ENCODE data around the gene DNAH11.
A peak's percentile ranks its signal among the peaks of the same experiment; 100 is the strongest.
"Not testable (repeated sequence)": the region's sequence is repeated elsewhere in the genome, so short reads cannot be mapped to it uniquely, and the experiment has no call there.

Gene DNAH11

GRCh38 chr7:21542891-21543527 is at the start of gene DNAH11:
TSS of gene DNAH11 (plus strand) at chr7:21543039. CDS start at chr7:21543246, 207 bp downstream.
- DNase-seq: no peak

GRCh38 chr7:21495731-21496130 is 47.1 kb upstream of the DNAH11 start:
- no peak for DNase-seq

- DNase-seq: no peak
Observed at GRCh38 chr7:21497072-21497471, 45.8 kb upstream of the DNAH11 start.

- DNase-seq: no peak
Observed at GRCh38 chr7:21500117-21500832, 42.6 kb upstream of the DNAH11 start.

GRCh38 chr7:21504021-21504420 is 38.8 kb upstream of the DNAH11 start:
- DNase-seq: no peak

GRCh38 chr7:21507627-21508343 is 35.1 kb upstream of the DNAH11 start:
- DNase-seq: peak; percentile 23 to 39

- DNase-seq: no peak
Observed at GRCh38 chr7:21508538-21508937, 34.3 kb upstream of the DNAH11 start.

- no peak for DNase-seq
Observed at GRCh38 chr7:21514062-21514461, 28.8 kb upstream of the DNAH11 start.

- no peak for DNase-seq
Observed at GRCh38 chr7:21524680-21525079, 18.2 kb upstream of the DNAH11 start.

GRCh38 chr7:21526007-21526406 is 16.8 kb upstream of the DNAH11 start:
- DNase-seq: peak in 1 of 2 donors; percentile 28

- DNase-seq: no peak
Observed at GRCh38 chr7:21526448-21526847, 16.4 kb upstream of the DNAH11 start.

- not testable (repeated sequence) for DNase-seq
Observed at GRCh38 chr7:21532485-21532884, 10.4 kb upstream of the DNAH11 start.

- DNase-seq: not testable (repeated sequence)
Observed at GRCh38 chr7:21533646-21534045, 9.2 kb upstream of the DNAH11 start.

- DNase-seq: not testable (repeated sequence)
Observed at GRCh38 chr7:21536445-21537118, 6.3 kb upstream of the DNAH11 start.

GRCh38 chr7:21538936-21539495 is 3.8 kb upstream of the DNAH11 start:
- no peak for DNase-seq

GRCh38 chr7:21543528-21544302 is 876 bp downstream of the DNAH11 start:
- DNase-seq: no peak

- no peak for DNase-seq
Observed at GRCh38 chr7:21544303-21544656, 1.4 kb downstream of the DNAH11 start.

- DNase-seq: no peak
Observed at GRCh38 chr7:21544715-21545114, 1.9 kb downstream of the DNAH11 start.

- no peak for DNase-seq
Observed at GRCh38 chr7:21547501-21547900, 4.7 kb downstream of the DNAH11 start.

- DNase-seq: no peak
Observed at GRCh38 chr7:21548491-21548890, 5.7 kb downstream of the DNAH11 start.

GRCh38 chr7:21550076-21550475 is 7.2 kb downstream of the DNAH11 start:
- DNase-seq: no peak

GRCh38 chr7:21550821-21551531 is 8.1 kb downstream of the DNAH11 start:
- no peak for DNase-seq

All from CD4-positive, alpha-beta T cell treated with Interleukin-4 for 1 hour (primary cell).